ENCODE data around the gene CDH7.

DNA sequence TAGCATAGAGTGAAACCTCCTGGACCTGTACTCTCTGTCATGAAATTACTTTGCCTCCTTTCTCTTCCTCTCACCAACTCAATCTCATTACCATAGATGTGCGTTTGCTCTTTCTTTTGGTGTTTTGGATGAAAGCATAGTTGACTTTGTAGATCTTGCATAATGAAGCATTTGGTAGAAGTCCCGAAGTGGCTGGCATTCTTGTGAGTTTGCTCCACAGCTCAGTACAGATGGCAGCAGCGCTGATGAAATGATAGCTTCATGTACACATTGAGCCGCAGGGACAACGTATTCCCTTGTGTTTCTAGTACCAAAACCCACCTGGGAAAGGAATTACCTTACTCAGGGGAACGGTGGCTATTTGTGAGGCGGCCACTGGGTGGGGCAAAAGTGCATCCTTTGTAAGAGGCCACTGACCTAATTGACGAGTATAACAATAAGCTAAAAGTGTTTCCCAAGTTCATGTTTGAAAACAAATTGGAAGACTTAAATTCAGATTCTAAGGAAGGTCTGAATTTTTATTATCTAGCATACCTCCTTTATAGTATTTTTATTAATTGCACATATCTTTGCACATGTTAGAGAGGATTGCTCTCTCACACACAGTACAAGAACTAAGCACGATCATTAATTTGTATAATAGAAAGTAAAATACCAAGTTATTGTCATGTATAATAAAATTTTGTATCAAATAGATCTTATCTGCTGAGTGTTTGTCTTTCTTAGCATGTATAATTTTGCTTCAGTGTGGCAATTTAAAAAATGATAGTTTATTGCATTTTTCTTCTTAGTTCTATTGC, 25.4 kb upstream of the CDH7 start:
- TF ChIP-seq, protein P1, sequence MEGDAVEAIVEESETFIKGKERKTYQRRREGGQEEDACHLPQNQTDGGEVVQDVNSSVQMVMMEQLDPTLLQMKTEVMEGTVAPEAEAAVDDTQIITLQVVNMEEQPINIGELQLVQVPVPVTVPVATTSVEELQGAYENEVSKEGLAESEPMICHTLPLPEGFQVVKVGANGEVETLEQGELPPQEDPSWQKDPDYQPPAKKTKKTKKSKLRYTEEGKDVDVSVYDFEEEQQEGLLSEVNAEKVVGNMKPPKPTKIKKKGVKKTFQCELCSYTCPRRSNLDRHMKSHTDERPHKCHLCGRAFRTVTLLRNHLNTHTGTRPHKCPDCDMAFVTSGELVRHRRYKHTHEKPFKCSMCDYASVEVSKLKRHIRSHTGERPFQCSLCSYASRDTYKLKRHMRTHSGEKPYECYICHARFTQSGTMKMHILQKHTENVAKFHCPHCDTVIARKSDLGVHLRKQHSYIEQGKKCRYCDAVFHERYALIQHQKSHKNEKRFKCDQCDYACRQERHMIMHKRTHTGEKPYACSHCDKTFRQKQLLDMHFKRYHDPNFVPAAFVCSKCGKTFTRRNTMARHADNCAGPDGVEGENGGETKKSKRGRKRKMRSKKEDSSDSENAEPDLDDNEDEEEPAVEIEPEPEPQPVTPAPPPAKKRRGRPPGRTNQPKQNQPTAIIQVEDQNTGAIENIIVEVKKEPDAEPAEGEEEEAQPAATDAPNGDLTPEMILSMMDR (conservative IDR thresholded peaks at IDR 0.05) = peak; percentile 55
- no peak for TF ChIP-seq EZH2 (IDR thresholded peaks at IDR 0.05; ENCODE audit: low read depth)

Measured in PC-9 (cell line).